Activated CD8-positive, alpha-beta memory T cell treated with anti-CD3 and anti-CD28 coated beads for 48 hours (primary cell): Measurements from ENCODE around the gene TJP2.
"Not testable (repeated sequence)": the region's sequence is repeated elsewhere in the genome, so short reads cannot be mapped to it uniquely, and the experiment has no call there.

Experiments
- DNase-seq, 3 experiments: peaks; one replicate each; pipeline ENCODE4 v3.0.0-alpha.2; 2020; ENCODE audit warnings: low read depth in 2 of 3, low spot score in 2 of 3

The TJP2 gene

GRCh38 chr9:69157751-69158466, 16.2 kb upstream of the TJP2 start:
- no peak for DNase-seq

GRCh38 chr9:69158471-69158870, 15.6 kb upstream of the TJP2 start:
- DNase-seq = no peak

GRCh38 chr9:69164573-69164972, 9.5 kb upstream of the TJP2 start:
- DNase-seq = not testable (repeated sequence)

GRCh38 chr9:69165581-69165980, 8.5 kb upstream of the TJP2 start:
- DNase-seq = no peak

GRCh38 chr9:69168709-69169217, 5.3 kb upstream of the TJP2 start:
- DNase-seq = peak in 2 of 3 experiments; percentile 18 to 21

GRCh38 chr9:69170231-69170630, 3.8 kb upstream of the TJP2 start:
- no peak for DNase-seq

- no peak for DNase-seq
These were observed 3.0 kb upstream of the TJP2 start for GRCh38 chr9:69171049-69171448.

GRCh38 chr9:69171517-69171916, 2.6 kb upstream of the TJP2 start:
- no peak for DNase-seq

GRCh38 chr9:69172895-69173294, 1.2 kb upstream of the TJP2 start:
- no peak for DNase-seq

GRCh38 chr9:69173497-69173890, 583 bp upstream of the TJP2 start:
- peak in 1 of 3 experiments; percentile 1 for DNase-seq

GRCh38 chr9:69174616-69175463, 763 bp downstream of the TJP2 start:
- DNase-seq = peak in 2 of 3 experiments; percentile 28 to 35

- no peak for DNase-seq
These were observed 1.4 kb downstream of the TJP2 start for GRCh38 chr9:69175486-69175885.

- DNase-seq = no peak
These were observed 2.5 kb downstream of the TJP2 start for GRCh38 chr9:69176471-69177171.

- no peak for DNase-seq
These were observed 4.5 kb downstream of the TJP2 start for GRCh38 chr9:69178583-69179011.

- no peak for DNase-seq
These were observed 5.0 kb downstream of the TJP2 start for GRCh38 chr9:69179037-69179436.

GRCh38 chr9:69180200-69180599, 6.1 kb downstream of the TJP2 start:
- no peak for DNase-seq

- DNase-seq = no peak
These were observed 6.6 kb downstream of the TJP2 start for GRCh38 chr9:69180670-69181069.

GRCh38 chr9:69181908-69182353, 7.9 kb downstream of the TJP2 start:
- DNase-seq = no peak

GRCh38 chr9:69184266-69184665, 10.2 kb downstream of the TJP2 start:
- no peak for DNase-seq

GRCh38 chr9:69186841-69187611, 12.9 kb downstream of the TJP2 start:
- no peak for DNase-seq

- DNase-seq = no peak
These were observed 14.9 kb downstream of the TJP2 start for GRCh38 chr9:69188975-69189374.
